Effector memory CD8-positive, alpha-beta T cell (primary cell): ENCODE results near the gene MIA3.
"Not testable (repeated sequence)": the region's sequence is repeated elsewhere in the genome, so short reads cannot be mapped to it uniquely, and the experiment has no call there.

ENCODE experiments used
- ATAC-seq: fragments of 150-1000 bp; cut with Tn5 transposase; replicated peaks from 2 replicates; pipeline ENCODE4 v1.10.0; 2021; ENCODE audit warnings: mild to moderate bottlenecking, moderate library complexity
- DNase-seq, 3 experiments: peaks; one replicate each; pipeline ENCODE4 v3.0.0; 2021
- H3K27ac Mint-ChIP-seq, 2 donors: one replicate each; pipeline ENCODE4 v1.8.0; 2022; ENCODE audit warnings: mild to moderate bottlenecking in 2 of 2, mixed read lengths in 2 of 2, moderate library complexity in 2 of 2
- H3K27me3 Mint-ChIP-seq, 2 donors: one replicate each; pipeline ENCODE4 v1.8.0; 2022; ENCODE audit warnings: mixed read lengths in 2 of 2
- H3K36me3 Mint-ChIP-seq: one replicate; pipeline ENCODE4 v1.8.0; 2022; ENCODE audit warnings: mild to moderate bottlenecking, moderate library complexity, mixed read lengths; ENCODE audit not compliant: insufficient read depth
- H3K4me1 Mint-ChIP-seq, 2 donors: one replicate each; pipeline ENCODE4 v1.8.0; 2022; ENCODE audit warnings: low read depth in 2 of 2, mixed read lengths in 2 of 2
- H3K4me3 Mint-ChIP-seq, 2 donors: one replicate each; pipeline ENCODE4 v1.8.0; 2022; ENCODE audit warnings: mild to moderate bottlenecking in 2 of 2, mixed read lengths in 2 of 2, moderate library complexity in 2 of 2
- H3K9me3 Mint-ChIP-seq, 2 donors: one replicate each; pipeline ENCODE4 v1.8.0; 2022; ENCODE audit warnings: mixed read lengths in 2 of 2

Gene MIA3

DNA sequence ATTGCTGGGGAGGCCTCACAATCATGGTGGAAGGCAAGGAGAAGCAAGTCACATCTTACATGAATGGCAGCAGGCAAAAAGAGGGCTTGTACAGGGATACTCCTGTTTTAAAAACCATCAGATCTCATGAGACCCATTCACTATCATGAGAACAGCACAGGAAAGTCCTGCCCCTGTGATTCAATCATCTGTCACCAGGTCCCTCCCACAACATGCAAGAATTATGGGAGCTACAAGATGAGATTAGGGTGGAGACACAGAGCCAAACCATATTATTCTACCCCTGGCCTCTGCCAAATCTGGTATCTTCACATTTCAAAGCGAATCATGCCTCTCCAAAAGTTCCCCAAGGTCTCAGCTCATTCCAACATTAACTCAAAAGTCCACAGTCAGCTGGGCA, 11.1 kb upstream of the MIA3 start:
- no peak for DNase-seq
- ATAC-seq, result no peak
- Mint-ChIP-seq H3K4me1 (peaks cover 0 to 2% of the 10 kb centered on the region in 2 donors), H3K27me3 (peaks cover 13 to 15% of the 10 kb centered on the region in 2 donors), H3K27ac (no peak overlapping the region), H3K9me3 (no peaks in the 10 kb centered on the region), H3K4me3 (no peak overlapping the region), H3K36me3 (no peaks in the 10 kb centered on the region)

DNA sequence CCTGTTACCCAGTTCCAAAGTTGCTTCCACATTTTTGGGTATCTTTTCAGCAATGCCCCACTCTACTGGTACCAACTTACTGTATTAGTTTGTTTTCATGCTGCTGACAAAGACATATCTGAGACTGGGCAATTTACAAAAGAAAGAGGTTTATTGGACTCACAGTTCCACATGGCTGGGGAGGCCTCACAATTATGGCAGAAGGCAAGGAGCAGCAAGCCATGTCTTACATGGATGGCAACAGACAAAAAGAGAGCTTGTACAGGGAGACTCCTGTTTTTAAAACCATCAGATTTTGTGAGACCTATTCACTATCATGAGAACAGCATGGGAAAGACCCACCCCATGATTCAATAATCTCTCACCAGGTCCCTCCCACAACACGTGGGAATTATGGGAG, 8.8 kb upstream of the MIA3 start:
- H3K36me3 Mint-ChIP-seq, H3K9me3 Mint-ChIP-seq, H3K4me3 Mint-ChIP-seq, DNase-seq, ATAC-seq, H3K27ac Mint-ChIP-seq, H3K4me1 Mint-ChIP-seq: not testable (repeated sequence)
- peaks cover 32 to 34% of the 10 kb centered on the region in 2 donors for H3K27me3 Mint-ChIP-seq

DNA sequence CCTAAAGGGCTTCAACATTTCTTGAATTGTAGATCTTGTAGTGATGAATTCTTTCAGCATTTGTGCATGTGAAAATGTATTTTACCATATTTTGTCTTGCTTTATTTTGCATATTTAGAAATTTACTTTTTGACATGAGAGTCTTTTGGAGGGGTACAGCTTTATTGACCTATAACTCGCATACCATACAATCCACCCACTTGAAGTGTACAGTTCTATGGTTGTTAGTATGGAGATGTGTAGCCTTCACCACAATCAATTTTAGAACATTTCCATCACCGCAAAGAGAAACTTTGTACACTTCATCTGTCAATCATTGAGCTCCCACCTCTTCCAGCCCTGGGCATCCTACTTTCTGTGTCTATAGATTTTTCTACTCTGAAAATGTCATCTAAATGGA, 7.2 kb upstream of the MIA3 start:
- Mint-ChIP-seq H3K27me3 (peaks cover 45 to 48% of the 10 kb centered on the region in 2 donors), H3K27ac (no peak overlapping the region), H3K4me3 (no peak overlapping the region), H3K36me3 (no peaks in the 10 kb centered on the region), H3K9me3 (no peaks in the 10 kb centered on the region), H3K4me1 (no peaks in the 10 kb centered on the region)
- DNase-seq, result no peak
- ATAC-seq, result no peak

DNA sequence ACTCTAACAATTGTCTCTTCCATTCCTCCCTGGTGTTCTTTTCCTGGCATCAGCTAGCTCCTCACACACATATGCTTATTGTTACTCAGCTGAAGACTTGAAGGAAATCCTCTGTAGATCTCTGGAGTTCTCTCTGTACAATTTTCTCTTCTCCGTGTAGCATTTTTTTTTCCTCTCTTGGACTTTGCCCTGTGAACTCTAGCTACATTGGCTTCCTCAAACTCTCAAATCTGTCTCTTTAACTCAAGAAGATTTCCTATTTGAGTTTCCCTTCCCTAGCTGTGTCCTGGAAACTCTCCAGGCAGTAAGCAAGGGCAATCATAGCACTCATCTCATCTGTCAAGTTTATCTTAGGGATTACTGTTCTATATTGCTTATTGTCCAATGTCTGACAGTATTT, 4.3 kb upstream of the MIA3 start:
- no peak for DNase-seq
- peaks cover under 1 to 4% of the 10 kb centered on the region in 2 donors for H3K4me1 Mint-ChIP-seq
- H3K27me3 Mint-ChIP-seq, result peaks cover 47 to 49% of the 10 kb centered on the region in 2 donors
- no peak overlapping the region for H3K4me3 Mint-ChIP-seq
- no peak overlapping the region for H3K27ac Mint-ChIP-seq
- no peaks in the 10 kb centered on the region for H3K9me3 Mint-ChIP-seq
- no peak for ATAC-seq
- peaks cover 13% of the 10 kb centered on the region for H3K36me3 Mint-ChIP-seq

DNA sequence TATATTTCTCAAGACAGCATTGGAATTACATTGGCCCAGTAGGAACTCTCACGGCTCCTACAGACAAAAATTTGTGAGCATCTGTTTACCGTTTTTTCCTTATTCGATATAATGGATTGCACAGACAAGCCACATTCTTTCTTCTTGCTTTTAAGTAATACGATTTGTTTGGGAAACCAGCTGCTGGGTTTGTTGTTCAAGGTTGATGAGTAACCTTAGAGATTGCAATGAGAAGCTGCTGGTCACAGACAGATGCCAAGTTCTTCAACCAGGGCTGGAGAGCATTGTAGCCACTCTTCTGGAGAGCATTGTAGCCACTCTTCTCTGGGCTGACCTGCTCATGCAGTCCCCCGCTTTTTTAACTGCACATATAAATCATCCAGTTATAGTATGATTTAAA, 1.4 kb upstream of the MIA3 start:
- H3K36me3 Mint-ChIP-seq, result peaks cover 19% of the 10 kb centered on the region
- peak overlapping the region; percentile 84 to 90 for H3K4me3 Mint-ChIP-seq
- peak overlapping the region in 1 of 2 donors; percentile 98 for H3K27ac Mint-ChIP-seq
- DNase-seq (no peak), ATAC-seq (no peak)
- peaks cover 24 to 26% of the 10 kb centered on the region in 2 donors for H3K4me1 Mint-ChIP-seq
- peaks cover 36 to 37% of the 10 kb centered on the region in 2 donors for H3K27me3 Mint-ChIP-seq
- H3K9me3 Mint-ChIP-seq, result no peaks in the 10 kb centered on the region

- Mint-ChIP-seq H3K36me3 (peaks cover 25% of the 10 kb centered on the region), H3K9me3 (no peaks in the 10 kb centered on the region)
- DNase-seq, result peak; percentile 89 to 93 (median 91)
Observed at GRCh38 chr1:222617367-222617951, 438 bp upstream of the MIA3 start.

GRCh38 chr1:222618880-222619596, 1.1 kb downstream of the MIA3 start:
- peaks cover 16 to 19% of the 10 kb centered on the region in 2 donors for H3K27me3 Mint-ChIP-seq
- H3K27ac Mint-ChIP-seq, result peak overlapping the region; percentile 97 to 98
- ATAC-seq, result no peak
- peak overlapping the region; percentile 84 to 90 for H3K4me3 Mint-ChIP-seq
- no peaks in the 10 kb centered on the region for H3K9me3 Mint-ChIP-seq
- H3K36me3 Mint-ChIP-seq, result peaks cover 37% of the 10 kb centered on the region
- DNase-seq, result no peak
- peaks cover 27 to 30% of the 10 kb centered on the region in 2 donors for H3K4me1 Mint-ChIP-seq

More at GRCh38 chr1:222617367-222617951, 438 bp upstream of the MIA3 start:
- peak; percentile 89 for ATAC-seq
- Mint-ChIP-seq H3K4me3 (peak overlapping the region; percentile 84 to 90), H3K4me1 (peaks cover 24 to 26% of the 10 kb centered on the region in 2 donors), H3K27ac (peak overlapping the region; percentile 97 to 98), H3K27me3 (peaks cover 28 to 34% of the 10 kb centered on the region in 2 donors)

DNA sequence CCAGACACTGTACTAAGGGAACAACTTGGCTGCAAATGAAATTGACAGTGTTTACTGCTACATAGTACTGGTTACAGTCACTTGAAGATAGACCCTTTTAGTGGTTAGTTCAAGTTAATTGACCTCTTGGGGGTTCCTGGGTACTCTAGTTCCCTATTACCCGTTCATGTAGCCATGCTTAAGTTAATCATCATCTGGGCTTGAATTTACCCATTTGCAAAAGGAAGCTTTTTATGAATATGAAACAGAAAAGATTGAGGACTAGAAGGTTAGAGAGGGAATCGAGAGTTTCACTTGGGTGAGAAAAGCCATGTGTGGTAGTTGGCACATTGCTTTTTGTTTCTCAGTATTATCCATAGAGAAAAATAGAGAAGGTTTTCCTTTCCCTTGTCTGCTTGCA, 2.7 kb downstream of the MIA3 start:
- no peak overlapping the region for H3K27ac Mint-ChIP-seq
- no peaks in the 10 kb centered on the region for H3K9me3 Mint-ChIP-seq
- no peak for ATAC-seq
- H3K36me3 Mint-ChIP-seq, result peaks cover 44% of the 10 kb centered on the region
- H3K4me3 Mint-ChIP-seq, result no peak overlapping the region
- DNase-seq, result no peak
- H3K27me3 Mint-ChIP-seq, result peaks cover 2 to 7% of the 10 kb centered on the region in 2 donors
- peaks cover 27 to 30% of the 10 kb centered on the region in 2 donors for H3K4me1 Mint-ChIP-seq

GRCh38 chr1:222622765-222623164, 4.9 kb downstream of the MIA3 start:
- H3K4me3 Mint-ChIP-seq, result no peak overlapping the region
- peaks cover 53% of the 10 kb centered on the region for H3K36me3 Mint-ChIP-seq
- DNase-seq (no peak), ATAC-seq (no peak)
- no peaks in the 10 kb centered on the region for H3K9me3 Mint-ChIP-seq
- H3K27me3 Mint-ChIP-seq, result no peaks in the 10 kb centered on the region
- H3K4me1 Mint-ChIP-seq, result peaks cover 25 to 30% of the 10 kb centered on the region in 2 donors
- no peak overlapping the region for H3K27ac Mint-ChIP-seq

GRCh38 chr1:222623458-222623857, 5.6 kb downstream of the MIA3 start:
- H3K4me3 Mint-ChIP-seq, result no peak overlapping the region

DNA sequence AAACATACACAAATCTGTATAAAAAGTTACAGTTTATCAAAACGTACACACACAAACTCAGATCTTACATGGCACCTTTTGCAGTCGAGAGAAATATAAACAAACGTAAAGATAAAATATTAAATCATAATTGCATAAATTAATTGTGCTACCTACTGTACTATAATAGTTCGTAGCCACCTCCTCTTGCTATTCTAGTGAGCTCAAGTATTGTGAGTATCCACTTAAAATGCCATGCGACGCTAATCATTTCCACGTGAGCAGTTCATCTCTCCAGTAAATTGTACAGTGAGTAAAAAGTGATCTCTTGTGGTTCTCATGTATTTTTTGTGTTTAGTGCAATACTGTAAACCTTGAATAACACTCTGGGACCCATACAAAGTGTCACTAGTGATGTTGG, 6.3 kb downstream of the MIA3 start:
- no peak for DNase-seq
- Mint-ChIP-seq H3K4me3 (no peak overlapping the region), H3K27ac (no peak overlapping the region), H3K27me3 (no peaks in the 10 kb centered on the region), H3K9me3 (no peaks in the 10 kb centered on the region), H3K36me3 (peaks cover 53% of the 10 kb centered on the region), H3K4me1 (peaks cover 17 to 28% of the 10 kb centered on the region in 2 donors)
- ATAC-seq, result no peak

More at GRCh38 chr1:222623458-222623857, 5.6 kb downstream of the MIA3 start:
- ATAC-seq (no peak), DNase-seq (no peak)
- H3K4me1 Mint-ChIP-seq, result peaks cover 25 to 30% of the 10 kb centered on the region in 2 donors
- H3K27me3 Mint-ChIP-seq, result no peaks in the 10 kb centered on the region
- H3K27ac Mint-ChIP-seq, result no peak overlapping the region
- no peaks in the 10 kb centered on the region for H3K9me3 Mint-ChIP-seq
- peaks cover 54% of the 10 kb centered on the region for H3K36me3 Mint-ChIP-seq

- Mint-ChIP-seq H3K4me1 (peaks cover 2 to 12% of the 10 kb centered on the region in 2 donors), H3K9me3 (no peaks in the 10 kb centered on the region), H3K4me3 (no peak overlapping the region), H3K27ac (peak overlapping the region in 1 of 2 donors; percentile 16), H3K36me3 (peaks cover 56% of the 10 kb centered on the region), H3K27me3 (no peaks in the 10 kb centered on the region)
- DNase-seq, result no peak
- no peak for ATAC-seq
Observed at GRCh38 chr1:222627232-222627631, 9.3 kb downstream of the MIA3 start.

DNA sequence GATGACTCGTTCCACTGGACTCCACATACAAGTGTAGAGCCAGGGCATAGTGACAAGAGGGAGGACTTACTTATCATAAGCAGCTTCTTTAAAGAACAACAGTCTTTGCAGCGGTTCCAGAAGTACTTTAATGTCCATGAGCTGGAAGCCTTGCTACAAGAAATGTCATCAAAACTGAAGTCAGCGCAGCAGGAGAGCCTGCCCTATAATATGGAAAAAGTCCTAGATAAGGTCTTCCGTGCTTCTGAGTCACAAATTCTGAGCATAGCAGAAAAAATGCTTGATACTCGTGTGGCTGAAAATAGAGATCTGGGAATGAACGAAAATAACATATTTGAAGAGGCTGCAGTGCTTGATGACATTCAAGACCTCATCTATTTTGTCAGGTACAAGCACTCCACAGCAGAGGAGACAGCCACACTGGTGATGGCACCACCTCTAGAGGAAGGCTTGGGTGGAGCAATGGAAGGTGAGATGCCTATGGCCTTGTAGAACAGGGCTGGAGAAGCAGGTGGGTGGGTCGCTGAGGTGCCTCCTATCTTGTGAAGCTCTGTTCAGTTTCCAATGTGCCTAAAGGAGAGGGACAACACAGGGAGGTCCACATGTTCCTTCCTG, 12.1 kb downstream of the MIA3 start:
- H3K4me1 Mint-ChIP-seq, result peaks cover 5 to 15% of the 10 kb centered on the region in 2 donors
- H3K27me3 Mint-ChIP-seq, result no peaks in the 10 kb centered on the region
- H3K27ac Mint-ChIP-seq, result no peak overlapping the region
- no peak for ATAC-seq
- H3K4me3 Mint-ChIP-seq, result no peak overlapping the region
- H3K36me3 Mint-ChIP-seq, result peaks cover 54% of the 10 kb centered on the region
- DNase-seq, result no peak
- H3K9me3 Mint-ChIP-seq, result no peaks in the 10 kb centered on the region
